GM18867 (cell line): ENCODE results near the gene REPS2.

Experiments used
- ATAC-seq: cut with Tn5 transposase; IDR thresholded peaks from one replicate; pipeline ENCODE4 v1.9.1; 2021; ENCODE audit warnings: mild to moderate bottlenecking, moderate library complexity; ENCODE audit not compliant: unreplicated experiment

REPS2 gene

DNA sequence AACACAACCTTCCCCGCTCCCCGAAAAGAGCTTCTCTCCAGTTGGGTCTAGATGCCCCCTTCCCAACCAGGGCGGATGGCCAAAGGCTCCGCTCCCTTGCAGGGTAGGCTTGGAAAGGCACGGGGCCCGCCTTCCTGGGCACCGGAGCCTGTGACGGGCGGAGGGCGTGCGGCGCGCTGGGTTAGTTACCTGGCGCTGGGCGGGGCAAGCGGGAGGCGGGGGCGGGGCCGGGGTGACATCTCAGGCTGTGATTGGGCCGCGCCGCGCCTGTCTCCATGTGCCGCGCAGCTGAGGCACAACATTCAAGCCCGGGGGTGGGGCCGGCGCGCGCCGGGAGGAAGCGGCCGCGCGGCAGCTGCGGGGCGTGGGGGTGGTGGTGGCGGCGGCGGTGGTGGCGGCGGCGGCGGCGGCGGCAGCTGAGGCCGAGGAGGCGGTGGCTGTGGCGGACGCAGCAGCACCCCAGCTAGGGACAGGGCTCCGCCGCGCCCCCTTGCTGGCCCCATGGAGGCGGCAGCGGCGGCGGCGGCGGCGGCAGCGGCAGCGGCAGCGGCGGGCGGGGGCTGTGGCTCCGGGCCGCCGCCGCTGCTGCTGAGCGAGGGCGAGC is at the start of gene REPS2:
REPS2 (plus strand) TSS at position 298 of the 604 bp plus-strand sequence; CDS start at position 502, 204 bp downstream.
- ATAC-seq = peak; percentile 98

DNA sequence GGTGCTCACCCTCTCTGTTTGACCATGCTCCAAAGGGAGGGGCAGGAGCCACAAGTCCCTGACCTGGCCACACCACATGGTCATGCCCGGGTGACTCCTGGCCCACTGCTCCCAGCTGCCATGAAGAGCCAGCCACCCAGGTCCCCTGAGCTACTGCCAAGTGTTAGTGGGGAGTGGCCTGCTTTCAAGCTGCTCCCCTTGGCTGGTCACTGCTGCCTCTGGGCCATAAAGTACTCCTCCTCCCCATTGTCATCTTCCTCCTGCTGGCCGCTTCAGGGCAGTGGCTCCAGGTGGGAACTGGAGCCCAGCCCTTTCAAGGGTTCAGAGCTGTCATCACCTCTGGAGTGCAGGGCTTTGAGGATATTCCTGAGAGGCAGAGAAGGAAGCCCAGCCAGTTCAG is 49.0 kb upstream of the REPS2 start:
- no peak for ATAC-seq

DNA sequence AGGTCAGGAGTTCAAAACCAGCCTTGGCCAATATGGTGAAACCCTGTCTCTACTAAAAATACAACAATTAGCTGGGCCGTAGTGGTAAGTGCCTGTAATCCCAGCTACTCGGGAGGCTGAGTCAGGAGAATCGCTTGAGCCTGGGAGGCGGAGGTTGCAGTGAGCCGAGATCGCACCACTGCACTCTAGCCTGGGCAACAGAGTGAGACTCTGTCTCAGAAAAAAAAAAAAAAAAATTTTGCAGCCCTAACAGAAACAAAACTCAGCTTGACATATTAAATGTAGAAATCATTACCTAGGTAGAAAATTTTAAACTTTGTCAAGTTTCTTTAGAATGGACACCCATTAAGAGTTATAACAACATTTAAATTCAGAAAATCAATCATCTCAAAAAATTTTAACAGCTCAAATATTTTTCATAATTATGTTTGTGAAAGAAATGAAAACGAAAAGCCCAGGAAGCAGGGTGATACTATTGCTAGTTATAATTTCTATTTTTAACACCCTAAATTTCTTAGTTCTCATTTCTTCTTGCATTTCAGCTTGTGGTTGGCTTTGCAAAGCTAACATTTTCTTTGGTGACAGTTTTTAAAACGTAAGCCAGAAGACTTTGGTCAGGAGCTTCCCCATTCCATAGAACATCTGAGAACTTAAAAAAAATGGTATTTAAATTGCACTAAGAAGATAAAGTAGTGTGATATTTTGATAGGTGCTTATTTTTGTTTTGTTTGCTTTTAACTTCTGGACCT is 43.0 kb upstream of the REPS2 start:
- peak; percentile 83 for ATAC-seq

DNA sequence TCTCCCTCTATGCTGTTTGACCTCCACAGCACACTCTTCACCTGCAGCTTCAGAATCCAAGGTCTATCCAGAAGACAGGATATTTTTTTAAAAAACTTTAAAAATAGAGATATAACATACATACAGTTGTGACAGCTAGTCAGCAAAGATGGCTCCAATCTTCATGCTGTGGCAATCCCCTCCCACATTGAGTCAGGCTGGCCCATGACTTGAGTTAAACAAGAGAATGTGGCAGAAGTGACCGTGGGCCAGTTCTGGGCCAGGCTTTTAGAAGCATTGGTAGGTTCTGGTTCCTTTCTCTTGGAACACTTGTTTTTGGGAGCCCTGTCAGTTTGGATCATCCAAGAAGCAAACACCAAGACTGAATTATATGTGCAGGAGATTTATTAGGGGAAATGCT is 36.1 kb upstream of the REPS2 start:
- ATAC-seq = no peak

DNA sequence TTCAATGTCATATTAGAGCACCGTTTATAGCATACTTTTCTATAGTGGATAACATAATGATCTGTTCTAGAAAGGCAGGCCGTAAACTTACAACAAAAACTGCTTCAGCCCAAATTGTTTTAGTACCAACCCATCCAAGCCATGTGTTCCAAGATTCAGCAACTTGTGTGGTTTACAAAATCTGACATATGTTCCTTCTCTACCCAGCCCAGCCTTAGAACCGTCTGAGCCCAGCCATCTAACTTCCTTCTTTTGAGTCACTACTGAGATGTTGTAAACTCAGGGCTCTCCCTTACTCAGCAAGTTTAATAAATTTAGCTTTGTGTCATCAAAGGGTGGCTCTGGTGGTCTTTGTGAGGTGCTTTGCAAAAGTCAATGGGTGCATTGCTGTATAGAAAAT is 32.4 kb upstream of the REPS2 start:
- ATAC-seq = no peak

DNA sequence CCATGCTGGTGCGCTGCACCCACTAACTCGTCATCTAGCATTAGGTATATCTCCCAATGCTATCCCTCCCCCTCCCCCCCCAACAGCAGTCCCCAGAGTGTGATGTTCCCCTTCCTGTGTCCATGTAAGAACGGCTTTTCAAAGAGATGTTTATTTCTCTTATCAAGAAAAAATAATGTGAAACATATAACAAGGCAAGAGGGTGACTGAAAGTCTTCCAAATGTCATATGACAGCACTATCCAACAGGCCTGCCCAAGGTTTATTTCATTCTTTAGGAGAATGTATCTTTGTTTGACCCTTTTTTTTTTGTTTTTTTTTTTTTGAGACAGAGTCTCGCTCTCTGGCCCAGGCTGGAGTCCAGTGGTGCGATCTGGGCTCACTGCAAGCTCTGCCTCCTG is 29.9 kb upstream of the REPS2 start:
- ATAC-seq = no peak

DNA sequence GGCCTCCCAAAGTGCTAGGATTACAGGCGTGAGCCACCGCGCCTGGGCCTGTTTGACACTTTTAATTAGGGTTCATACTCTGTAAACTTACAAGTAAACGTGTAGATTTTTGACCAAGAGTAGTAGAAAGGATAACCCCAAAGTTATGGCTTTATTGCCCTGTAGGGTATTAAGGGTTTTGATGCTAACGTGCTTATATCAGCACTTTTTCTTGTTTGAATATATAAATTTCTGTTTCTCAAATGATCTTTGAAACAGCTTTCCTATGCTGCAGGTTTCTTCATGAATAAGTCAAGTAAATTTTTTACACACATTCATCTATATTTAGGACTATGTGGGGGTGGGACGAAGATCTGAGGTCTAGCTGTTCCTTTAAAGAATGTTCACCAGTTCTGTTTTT is 29.3 kb upstream of the REPS2 start:
- ATAC-seq = no peak

DNA sequence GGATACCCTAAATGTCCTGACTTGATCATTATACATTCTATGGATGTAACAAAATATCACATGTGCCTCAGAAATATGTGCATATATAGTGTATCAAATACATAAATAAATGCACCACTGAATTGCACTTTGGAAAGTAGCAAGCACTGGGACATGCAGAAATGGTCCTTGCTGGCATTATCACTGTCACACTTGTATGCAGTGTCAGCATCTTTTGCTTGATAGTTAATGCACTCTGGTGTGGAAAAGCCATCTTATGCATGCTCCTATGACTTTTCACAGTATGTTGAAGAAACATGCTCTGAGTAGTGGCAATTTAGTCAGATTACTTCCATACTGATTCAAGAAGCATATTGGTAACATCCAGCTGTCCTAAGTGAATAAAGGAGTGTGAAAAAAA is 27.5 kb upstream of the REPS2 start:
- no peak for ATAC-seq

DNA sequence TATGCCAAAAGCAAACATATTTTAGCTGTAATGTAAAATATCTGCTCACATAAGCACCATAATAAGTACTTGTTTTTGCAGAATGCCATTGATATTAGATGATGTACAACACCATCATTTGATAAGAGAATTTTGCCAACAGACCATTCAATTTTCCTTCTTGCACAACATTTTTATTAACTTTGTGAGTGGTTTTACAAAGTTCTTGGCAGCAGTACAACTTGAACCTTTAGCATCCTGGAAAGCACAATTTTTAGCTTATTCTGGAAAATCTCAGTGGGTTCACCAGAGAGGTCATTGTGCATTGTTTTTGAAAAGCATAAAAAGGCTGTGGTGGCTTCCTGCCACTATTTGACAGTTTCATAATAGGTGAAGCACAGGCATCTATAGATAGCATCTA is 26.4 kb upstream of the REPS2 start:
- ATAC-seq = no peak

DNA sequence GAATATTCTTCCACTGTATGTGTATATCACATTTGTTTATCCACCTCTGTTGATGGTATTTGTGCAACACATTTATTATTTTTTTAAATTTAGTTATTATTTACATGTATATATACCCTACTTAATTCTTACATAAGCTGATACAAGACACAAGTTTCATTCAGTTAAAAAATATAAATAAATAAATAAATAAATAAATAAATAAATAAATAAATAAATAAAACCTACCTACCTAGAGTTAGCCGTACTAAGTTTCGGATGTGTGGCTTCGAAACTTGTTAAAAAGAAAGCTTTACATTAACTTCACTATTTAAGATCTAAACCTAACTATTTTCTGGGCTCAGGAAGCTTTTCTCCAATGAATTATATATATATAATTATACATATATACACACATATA is 23.3 kb upstream of the REPS2 start:
- no peak for ATAC-seq

DNA sequence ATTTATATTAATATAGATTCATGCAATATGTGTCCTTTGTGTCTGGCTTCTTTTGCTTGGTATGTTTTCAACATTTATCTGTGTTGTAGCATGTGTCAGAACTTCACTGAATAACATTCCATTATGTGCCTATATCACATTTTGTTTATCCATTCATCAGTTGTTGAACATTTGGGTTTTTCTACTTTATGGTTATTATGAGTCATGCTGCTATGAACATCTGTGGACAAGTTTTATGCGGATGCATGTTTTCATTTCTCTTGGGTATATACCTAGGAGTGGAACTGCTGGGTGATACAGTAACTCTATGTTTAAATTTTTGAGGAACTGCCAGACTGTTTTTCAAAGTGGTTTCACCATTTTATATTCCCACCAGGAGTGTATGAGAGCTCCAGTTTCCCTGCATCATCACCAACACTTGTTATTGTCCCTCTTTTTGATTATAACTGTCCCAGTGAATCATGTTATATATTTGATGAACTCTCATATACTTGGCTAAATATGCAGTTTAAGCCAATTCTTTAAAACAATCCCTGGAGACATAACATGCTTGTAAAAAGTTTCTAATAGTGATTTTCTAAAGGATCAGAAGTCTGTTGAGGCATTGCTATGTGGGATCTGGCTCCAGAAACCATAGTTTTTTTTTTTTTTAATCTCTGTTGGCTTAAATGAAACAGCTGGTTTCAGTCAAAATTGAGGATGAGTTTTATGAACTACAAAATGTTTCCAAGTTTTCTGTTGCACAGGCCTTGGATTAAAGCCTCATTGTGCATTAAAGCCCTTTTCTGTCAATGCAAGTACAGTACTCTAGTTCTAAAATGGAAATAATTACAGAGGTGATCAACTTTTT is 21.6 kb upstream of the REPS2 start:
- no peak for ATAC-seq

DNA sequence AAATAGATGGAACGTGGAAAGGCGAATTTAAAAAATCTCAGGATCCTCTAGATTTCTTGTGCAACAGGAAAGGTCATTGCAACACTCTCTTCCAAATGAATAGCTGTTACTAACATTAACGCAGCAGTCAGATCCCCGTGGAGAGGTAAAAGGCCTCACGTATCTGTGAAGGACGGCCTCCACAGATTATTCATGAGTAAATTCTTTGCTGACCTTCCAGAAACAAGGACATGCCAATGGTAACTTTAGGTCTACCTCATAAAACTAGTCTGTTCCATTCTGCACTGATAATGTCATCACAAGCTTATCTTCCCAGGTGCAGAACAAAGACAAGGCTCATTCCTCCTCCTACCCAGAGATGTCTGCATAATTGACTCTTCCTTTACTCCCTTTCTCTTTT is 16.1 kb upstream of the REPS2 start:
- ATAC-seq = no peak

DNA sequence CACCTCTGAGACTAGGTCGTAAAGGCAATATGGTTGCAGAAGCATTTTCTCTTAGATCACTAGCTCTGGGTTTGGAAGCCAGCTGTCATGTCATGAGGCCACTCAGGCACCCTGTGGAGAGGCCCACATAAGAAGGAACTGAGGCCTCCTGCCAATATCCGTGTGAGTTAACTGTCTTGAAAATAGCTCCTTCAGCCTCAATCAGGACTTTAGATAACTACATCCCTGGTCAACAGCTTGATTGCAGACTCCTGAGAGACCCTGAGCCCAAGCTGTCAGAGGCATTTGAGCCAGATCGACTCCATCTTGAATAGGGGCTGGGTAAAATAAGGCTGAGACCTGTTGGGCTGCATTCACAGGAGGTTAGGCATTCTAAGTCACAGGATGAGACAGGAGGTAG is 15.1 kb upstream of the REPS2 start:
- ATAC-seq = no peak

DNA sequence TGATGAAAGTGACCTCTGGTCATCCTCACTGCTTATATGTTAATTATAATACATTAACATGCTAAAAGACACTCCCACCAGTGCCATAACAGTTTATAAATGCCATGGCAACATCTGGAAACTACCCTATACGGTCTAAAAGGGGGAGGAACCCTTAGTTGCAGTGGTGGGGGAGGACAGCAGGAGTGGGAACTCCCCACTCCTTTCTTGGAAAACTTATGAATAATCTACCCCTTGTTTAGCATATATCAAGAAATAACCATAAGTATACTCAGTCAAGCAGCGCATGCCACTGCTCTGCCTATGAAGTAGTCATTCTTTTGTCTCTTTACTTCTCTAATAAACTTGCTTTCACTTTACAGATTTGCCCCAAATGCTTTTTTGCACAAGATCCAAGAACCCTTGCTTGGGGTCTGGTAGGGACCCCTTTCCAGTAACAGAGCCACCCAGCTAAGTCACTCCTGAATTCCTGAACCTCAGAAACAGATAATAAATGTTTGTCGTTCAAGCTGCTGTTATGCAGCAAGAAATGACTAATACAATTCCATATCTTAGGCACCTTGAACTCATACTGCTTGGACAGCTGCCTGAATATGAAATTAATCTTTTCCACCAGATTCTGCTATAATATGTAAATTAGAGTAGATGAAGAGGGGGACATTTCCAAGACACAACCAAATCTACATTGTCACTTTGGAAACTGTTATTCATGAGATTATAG is 14.4 kb upstream of the REPS2 start:
- no peak for ATAC-seq

DNA sequence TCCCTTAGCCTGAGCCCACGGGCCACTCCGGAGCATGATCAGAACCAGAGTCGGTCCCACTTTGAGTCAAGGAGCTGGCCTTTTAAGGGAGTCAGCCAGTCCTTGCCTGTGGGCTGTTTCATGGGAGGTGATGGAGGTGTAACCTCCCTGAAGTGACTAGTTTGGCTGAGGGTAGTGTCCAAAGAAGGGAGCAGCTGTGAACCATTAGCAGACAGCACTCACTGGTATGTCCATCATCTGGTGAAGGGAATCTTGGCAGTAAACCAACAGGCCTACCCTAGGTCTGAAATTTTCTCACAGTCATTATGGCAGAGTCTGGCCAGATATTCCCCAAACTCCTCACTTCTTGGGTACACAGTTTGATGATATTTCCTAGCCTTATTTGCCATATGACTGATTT is 12.3 kb upstream of the REPS2 start:
- no peak for ATAC-seq

DNA sequence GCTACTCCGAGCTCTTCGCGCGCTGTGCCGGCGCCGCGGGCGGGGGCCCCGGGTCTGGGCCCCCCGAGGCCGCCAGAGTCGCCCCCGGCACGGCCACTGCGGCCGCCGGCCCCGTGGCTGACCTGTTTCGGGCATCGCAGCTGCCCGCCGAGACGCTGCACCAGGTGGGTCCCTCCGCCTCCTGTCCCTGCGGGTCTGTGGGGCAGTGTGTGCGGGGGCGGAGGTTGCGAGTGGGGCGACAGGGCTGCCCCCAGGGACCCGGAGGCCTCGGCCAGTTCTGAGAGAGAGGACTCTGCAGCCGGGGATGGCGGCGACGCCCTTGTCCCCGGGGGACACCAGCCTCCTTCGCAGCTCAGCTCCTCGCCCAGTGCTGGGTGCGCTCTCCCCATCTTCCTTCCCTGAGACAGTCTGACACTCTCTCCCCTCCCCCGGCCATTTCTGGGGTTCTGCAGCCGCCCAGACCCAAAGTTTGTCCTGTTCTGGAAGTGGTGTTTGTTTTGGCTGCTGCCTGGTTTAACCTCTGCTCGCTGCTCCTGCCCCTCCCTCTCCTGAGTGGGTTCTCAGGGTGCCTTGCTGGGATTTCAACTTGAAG is 609 bp downstream of the REPS2 start:
- peak; percentile 24 for ATAC-seq

DNA sequence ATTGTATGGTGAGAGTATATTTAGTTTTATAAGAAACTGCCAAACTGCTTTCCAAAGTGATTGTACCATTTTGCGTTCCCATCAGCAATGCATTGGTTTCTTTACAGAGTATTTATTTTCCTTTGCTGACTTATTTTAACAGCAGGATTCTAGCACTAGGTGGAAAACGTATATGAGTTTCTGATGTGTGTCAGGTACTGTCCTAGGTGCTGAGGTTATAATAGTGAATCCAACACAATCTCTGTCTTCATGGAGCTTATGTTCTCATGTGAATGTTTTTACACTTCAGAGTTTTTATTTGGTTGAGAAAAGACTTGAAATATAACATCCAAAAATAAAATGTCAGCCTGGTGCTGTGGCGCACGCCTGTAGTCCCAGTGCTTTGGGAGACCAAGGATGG is 4.0 kb downstream of the REPS2 start:
- no peak for ATAC-seq

DNA sequence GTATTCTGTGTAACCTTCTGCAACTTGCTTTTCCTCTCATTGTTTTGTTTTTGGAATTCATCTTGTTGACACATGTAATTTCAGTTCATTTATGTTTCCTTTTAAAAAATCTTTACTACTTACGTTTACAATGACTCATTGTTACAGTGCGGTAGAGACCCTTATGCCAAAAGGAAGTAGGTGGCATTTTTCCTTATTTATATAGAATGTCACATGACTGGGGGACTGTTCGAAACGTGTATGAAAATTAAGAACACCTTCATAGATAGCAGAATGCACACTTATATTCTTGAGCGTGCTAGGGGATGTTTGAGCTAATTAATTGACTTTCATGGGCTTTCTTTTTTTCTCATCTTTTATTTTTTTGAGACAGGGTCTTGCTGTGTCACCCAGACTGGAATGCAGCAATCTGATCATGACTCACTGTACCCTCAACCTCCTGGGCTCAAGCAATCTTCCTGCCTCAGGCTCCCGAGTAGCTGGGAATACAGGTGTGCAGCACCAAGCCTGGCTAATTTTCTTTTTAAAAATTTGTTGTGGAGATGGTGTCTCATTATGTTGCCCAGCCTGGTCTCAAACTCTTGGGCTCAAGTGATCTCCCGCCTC is 7.3 kb downstream of the REPS2 start:
- ATAC-seq = no peak

DNA sequence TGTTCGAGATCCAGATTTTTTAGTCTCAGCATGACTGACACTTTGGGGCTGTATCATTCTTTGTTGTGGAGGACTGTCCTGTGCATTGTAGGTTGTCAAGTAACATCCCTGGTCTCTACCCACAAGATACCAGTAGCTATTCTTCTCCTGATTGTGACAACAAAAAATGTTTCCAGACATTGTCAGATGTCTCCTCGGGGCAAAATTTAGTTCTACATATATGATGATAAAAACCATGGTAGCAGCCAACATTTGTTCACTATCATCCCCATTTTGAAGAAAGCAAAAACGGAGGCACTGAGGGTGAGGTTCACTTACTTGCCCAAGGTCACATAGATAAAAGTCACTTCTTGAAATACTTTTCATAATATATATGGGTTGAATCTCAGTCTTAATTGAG is 11.3 kb downstream of the REPS2 start:
- no peak for ATAC-seq

DNA sequence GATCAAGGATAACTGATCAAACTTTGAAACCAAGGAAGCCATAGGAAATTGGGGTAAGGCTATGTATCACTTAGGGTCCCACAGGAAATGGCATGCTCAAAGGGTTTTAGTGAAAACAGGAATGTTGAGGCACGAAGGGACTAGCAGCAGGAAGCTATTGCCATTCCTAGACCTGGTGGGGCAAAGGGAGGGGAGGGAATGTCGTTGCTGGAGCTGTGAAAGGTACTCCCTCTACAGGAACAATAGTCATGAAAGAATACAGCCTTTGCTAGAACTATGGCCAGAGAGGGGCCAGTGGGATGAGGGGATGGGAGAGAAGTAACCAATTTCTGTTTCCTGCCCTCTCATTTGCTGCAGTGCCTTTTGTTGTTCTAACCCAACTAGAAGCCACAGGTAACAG is 11.9 kb downstream of the REPS2 start:
- ATAC-seq = no peak
